Skeletal muscle tissue (tissue), 4 donors: Measurements from ENCODE around the gene NME8. TPM values are rescaled to one million over a fixed set of nuclear protein-coding genes. Genes with fewer than 3 reads are reported as not detected.

ENCODE experiments used
- H3K27ac ChIP-seq: one replicate; pipeline ENCODE4 v1.7.0; 2013; ENCODE audit warnings: mild to moderate bottlenecking, low read depth, low read length, inconsistent platforms
- H3K27me3 ChIP-seq, 3 donors: one replicate each; pipeline ENCODE4 v1.7.0; 2013; ENCODE audit warnings: low read length in 3 of 3; ENCODE audit not compliant: control insufficient read depth in 3 of 3, insufficient read depth in 3 of 3
- H3K36me3 ChIP-seq, 3 donors: one replicate each; pipeline ENCODE4 v1.7.0; 2013; ENCODE audit warnings: low read length in 3 of 3; ENCODE audit not compliant: control insufficient read depth in 3 of 3, insufficient read depth in 3 of 3
- H3K4me1 ChIP-seq, 3 donors: one replicate each; pipeline ENCODE4 v1.7.0; 2013; ENCODE audit warnings: low read length in 3 of 3, mild to moderate bottlenecking in 3 of 3; ENCODE audit not compliant: control insufficient read depth in 3 of 3, insufficient read depth in 3 of 3
- H3K4me3 ChIP-seq, 3 donors: one replicate each; pipeline ENCODE4 v1.7.0; 2013; ENCODE audit warnings: low read length in 3 of 3
- H3K9ac ChIP-seq, 3 donors: one replicate each; pipeline ENCODE4 v1.7.0; 2013; ENCODE audit warnings: low read length in 3 of 3, mild to moderate bottlenecking in 3 of 3, moderate library complexity in 2 of 3, low read depth in 1 of 3
- H3K9me3 ChIP-seq, 3 donors: one replicate each; pipeline ENCODE4 v1.7.0; 2013; ENCODE audit warnings: low read length in 3 of 3; ENCODE audit not compliant: control insufficient read depth in 3 of 3
- total RNA-seq: library from RNA; depleted of rRNA; stranded (reverse); fragments of >200 nt; gene quantifications from one replicate; pipeline ENCODE4 v1.2.3, GENCODE V29; 2014
- donor health status: Osteomylitis.

The NME8 gene
- total RNA-seq, 1 donor from 2014 or later: not detected

GRCh38 chr7:37918526-37918925, 70.1 kb downstream of the NME8 start:
- Histone ChIP-seq H3K9ac (no peak overlapping the region), H3K27me3 (peaks cover 8 to 10% (median 8%) of the 10 kb centered on the region in 3 donors), H3K4me3 (no peak overlapping the region), H3K9me3 (no peaks in the 10 kb centered on the region), H3K4me1 (peaks cover 22 to 35% (median 30%) of the 10 kb centered on the region in 3 donors), H3K36me3 (no peaks in the 10 kb centered on the region), H3K27ac (no peak overlapping the region)

GRCh38 chr7:37920305-37920848, 72.0 kb downstream of the NME8 start, which contains the start of gene EPDR1:
EPDR1 (plus strand) TSS chr7:37920640; CDS start chr7:37920940, 300 bp downstream.
- no peaks in the 10 kb centered on the region for H3K9me3 ChIP-seq
- peak within 1 kb of the TSS; percentile 92 for H3K27ac ChIP-seq
- peak within 1 kb of the TSS; percentile 79 to 89 (median 86) for H3K4me3 ChIP-seq
- peaks cover 27 to 39% (median 35%) of the 10 kb centered on the region in 3 donors for H3K4me1 ChIP-seq
- no peaks in the 10 kb centered on the region for H3K36me3 ChIP-seq
- H3K27me3 ChIP-seq: peaks cover 8 to 10% (median 8%) of the 10 kb centered on the region in 3 donors
- peak within 1 kb of the TSS; percentile 87 to 96 (median 96) for H3K9ac ChIP-seq

DNA sequence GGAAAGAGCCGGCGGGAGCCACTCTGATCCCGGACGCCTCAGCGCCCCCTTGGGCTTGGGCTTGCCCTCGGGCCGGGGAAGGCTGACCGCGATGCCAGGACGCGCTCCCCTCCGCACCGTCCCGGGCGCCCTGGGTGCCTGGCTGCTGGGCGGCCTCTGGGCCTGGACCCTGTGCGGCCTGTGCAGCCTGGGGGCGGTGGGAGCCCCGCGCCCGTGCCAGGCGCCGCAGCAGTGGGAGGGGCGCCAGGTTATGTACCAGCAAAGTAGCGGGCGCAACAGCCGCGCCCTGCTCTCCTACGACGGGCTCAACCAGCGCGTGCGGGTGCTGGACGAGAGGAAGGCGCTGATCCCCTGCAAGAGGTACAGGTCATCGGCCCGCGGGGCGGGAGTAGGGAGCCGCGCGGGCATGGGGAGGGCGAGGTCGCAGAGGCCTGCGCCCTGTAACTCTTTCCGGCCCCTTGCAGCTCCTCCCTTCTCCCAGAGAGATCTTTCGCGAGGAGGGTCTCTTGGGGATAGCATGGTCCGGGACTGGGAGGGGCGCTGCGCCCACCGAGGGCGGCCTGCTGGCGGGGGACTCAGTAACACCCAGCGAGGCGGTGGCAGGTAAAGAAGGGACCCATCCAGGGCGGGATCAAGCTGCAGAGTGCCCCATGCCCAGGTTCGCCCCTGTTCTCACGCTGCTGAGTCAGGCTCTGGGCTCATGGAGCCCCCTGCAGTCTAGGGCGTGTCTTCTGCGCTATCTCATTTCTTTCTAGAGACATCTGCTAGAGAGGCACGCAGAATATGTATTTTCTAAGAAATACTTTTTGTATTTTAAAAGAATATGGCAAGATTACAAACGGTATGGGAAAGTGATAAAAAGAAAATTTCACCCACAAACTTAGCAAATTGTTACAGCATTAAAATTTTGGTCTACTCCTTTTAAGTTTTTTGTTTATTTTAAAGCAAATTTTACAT, 72.7 kb downstream of the NME8 start:
- Histone ChIP-seq H3K36me3 (no peaks in the 10 kb centered on the region), H3K4me1 (peaks cover 24 to 35% (median 34%) of the 10 kb centered on the region in 3 donors), H3K4me3 (peak overlapping the region; percentile 79 to 89 (median 86)), H3K9me3 (no peaks in the 10 kb centered on the region), H3K27me3 (peaks cover 3 to 5% (median 4%) of the 10 kb centered on the region in 3 donors), H3K9ac (peak overlapping the region; percentile 87 to 96 (median 96)), H3K27ac (peak overlapping the region; percentile 92)

- no peaks in the 10 kb centered on the region for H3K9me3 ChIP-seq
- peak overlapping the region; percentile 87 to 96 (median 96) for H3K9ac ChIP-seq
- H3K27me3 ChIP-seq: no peaks in the 10 kb centered on the region
- peak overlapping the region; percentile 92 for H3K27ac ChIP-seq
- H3K4me3 ChIP-seq: peak overlapping the region; percentile 79 to 89 (median 86)
- H3K36me3 ChIP-seq: no peaks in the 10 kb centered on the region
- peaks cover 17 to 28% (median 28%) of the 10 kb centered on the region in 3 donors for H3K4me1 ChIP-seq
Measured at GRCh38 chr7:37921876-37922275, 73.5 kb downstream of the NME8 start.

DNA sequence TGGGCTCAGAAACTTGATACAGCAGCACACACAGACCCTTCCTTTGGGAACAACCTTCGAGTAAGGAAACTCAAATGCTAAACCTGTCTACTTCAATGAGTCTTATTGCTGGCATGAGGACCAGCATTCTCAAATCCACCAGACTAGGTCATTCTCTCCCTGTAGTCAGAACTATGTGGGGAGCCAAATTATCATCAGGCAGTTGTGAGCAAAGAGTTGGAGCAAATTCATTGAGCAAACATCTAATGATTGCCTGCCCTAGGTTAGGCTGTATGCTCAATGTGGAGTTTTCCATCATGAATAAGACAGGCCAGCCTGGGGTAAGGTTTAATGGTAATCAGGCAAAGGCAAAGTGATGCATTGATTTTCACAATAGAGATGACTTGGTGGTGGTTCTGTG, 75.6 kb downstream of the NME8 start:
- Histone ChIP-seq H3K9me3 (no peaks in the 10 kb centered on the region), H3K9ac (no peak overlapping the region), H3K4me1 (peaks cover 17 to 31% (median 26%) of the 10 kb centered on the region in 3 donors), H3K36me3 (no peaks in the 10 kb centered on the region), H3K4me3 (peak overlapping the region in 1 of 3 donors; percentile 6), H3K27me3 (no peaks in the 10 kb centered on the region), H3K27ac (peak overlapping the region; percentile 48)

- H3K4me3 ChIP-seq: peak overlapping the region in 1 of 3 donors; percentile 6
- H3K27me3 ChIP-seq: no peaks in the 10 kb centered on the region
- peaks cover 17 to 31% (median 28%) of the 10 kb centered on the region in 3 donors for H3K4me1 ChIP-seq
- no peak overlapping the region for H3K9ac ChIP-seq
- H3K36me3 ChIP-seq: no peaks in the 10 kb centered on the region
- H3K9me3 ChIP-seq: no peaks in the 10 kb centered on the region
- H3K27ac ChIP-seq: peak overlapping the region; percentile 48
Measured at GRCh38 chr7:37924491-37925041, 76.2 kb downstream of the NME8 start.

- Histone ChIP-seq H3K9me3 (no peaks in the 10 kb centered on the region), H3K27me3 (no peaks in the 10 kb centered on the region), H3K9ac (no peak overlapping the region), H3K4me1 (peaks cover 12 to 31% (median 23%) of the 10 kb centered on the region in 3 donors), H3K27ac (no peak overlapping the region), H3K4me3 (no peak overlapping the region), H3K36me3 (no peaks in the 10 kb centered on the region)
Measured at GRCh38 chr7:37925620-37926019, 77.2 kb downstream of the NME8 start.

- peaks cover 7 to 28% (median 14%) of the 10 kb centered on the region in 3 donors for H3K4me1 ChIP-seq
- H3K27me3 ChIP-seq: no peaks in the 10 kb centered on the region
- H3K27ac ChIP-seq: peak overlapping the region; percentile 41
- H3K36me3 ChIP-seq: no peaks in the 10 kb centered on the region
- H3K4me3 ChIP-seq: no peak overlapping the region
- H3K9me3 ChIP-seq: no peaks in the 10 kb centered on the region
- H3K9ac ChIP-seq: no peak overlapping the region
Measured at GRCh38 chr7:37927773-37928444, 79.5 kb downstream of the NME8 start.

- no peaks in the 10 kb centered on the region for H3K36me3 ChIP-seq
- peak overlapping the region; percentile 41 for H3K27ac ChIP-seq
- H3K4me3 ChIP-seq: no peak overlapping the region
- no peaks in the 10 kb centered on the region for H3K27me3 ChIP-seq
- no peak overlapping the region for H3K9ac ChIP-seq
- H3K4me1 ChIP-seq: peaks cover 4 to 19% (median 12%) of the 10 kb centered on the region in 3 donors
- no peaks in the 10 kb centered on the region for H3K9me3 ChIP-seq
Measured at GRCh38 chr7:37928878-37929277, 80.5 kb downstream of the NME8 start.
